HG03097 (cell line): ENCODE data around the gene CWC27.
A peak's percentile ranks its signal among the peaks of the same experiment; 100 is the strongest.

Experiments
- ATAC-seq: cut with Tn5 transposase; IDR thresholded peaks from one replicate; pipeline ENCODE4 v1.9.1; 2021; ENCODE audit not compliant: unreplicated experiment, low FRiP score

Gene CWC27

DNA sequence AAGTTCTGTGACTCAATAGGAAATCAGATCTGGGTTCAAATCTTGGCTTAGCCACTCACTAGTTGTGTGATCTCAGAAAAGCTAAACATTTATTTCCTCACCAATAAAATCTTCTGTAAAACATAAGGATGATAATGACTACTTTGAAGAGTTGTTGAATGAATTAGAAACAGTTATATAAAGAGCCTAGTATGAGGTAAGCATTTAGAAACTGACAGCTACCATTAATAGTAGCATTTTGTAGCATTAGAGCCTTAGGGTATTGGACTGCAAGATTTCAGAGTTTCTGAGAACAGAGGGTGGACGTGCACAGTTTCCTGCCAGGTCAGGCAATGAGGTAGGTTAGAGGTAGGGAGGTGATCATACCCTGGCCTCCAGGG, 293.2 kb downstream of the CWC27 start:
- ATAC-seq: peak; percentile 32

DNA sequence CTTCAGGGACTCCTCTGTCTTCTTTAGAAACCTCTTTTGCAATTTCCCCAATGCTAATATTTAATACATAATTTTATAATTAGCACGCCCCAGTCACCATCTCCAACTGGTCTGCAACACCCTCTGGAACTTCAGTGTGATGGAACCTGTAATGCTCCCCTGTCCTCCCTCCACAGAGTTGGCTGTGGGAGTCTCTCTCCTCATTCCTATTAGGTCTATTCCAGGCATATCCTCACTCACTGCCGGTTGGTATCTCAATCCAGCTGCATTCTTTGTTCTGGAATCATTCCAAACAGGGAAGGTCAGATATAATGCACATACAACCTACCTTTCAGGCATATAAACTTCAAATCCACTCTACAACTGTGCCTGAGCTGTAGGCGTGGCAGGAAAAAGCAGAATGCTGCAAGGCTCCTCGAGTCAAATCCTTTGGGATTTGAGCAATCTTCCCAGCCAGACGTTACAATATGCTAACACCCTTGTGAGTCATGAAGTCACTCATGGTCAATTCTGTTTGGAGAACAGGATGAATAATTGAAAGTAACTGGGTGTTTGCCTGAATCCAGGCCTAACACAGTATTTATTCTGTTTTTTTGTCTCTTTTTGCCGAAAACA, 293.8 kb downstream of the CWC27 start:
- no peak for ATAC-seq

GRCh38 chr5:65065001-65065511, 296.3 kb downstream of the CWC27 start:
- ATAC-seq: no peak

- peak; percentile 72 for ATAC-seq
Measured at GRCh38 chr5:65066387-65067146, 297.8 kb downstream of the CWC27 start.

GRCh38 chr5:65067147-65067506, 298.4 kb downstream of the CWC27 start:
- ATAC-seq: no peak
